GM20431 (cell line): ENCODE measurements around the gene WNT7A.

ENCODE experiments used
- in situ Hi-C: fragments of 300-500 bp; cut with MseI, MboI; formaldehyde crosslinking; loops from one replicate; pipeline ENCODE4 v1.15.0; 2020; ENCODE audit warnings: low sequenced_read_pairs; ENCODE audit not compliant: unreplicated experiment

Gene WNT7A

DNA sequence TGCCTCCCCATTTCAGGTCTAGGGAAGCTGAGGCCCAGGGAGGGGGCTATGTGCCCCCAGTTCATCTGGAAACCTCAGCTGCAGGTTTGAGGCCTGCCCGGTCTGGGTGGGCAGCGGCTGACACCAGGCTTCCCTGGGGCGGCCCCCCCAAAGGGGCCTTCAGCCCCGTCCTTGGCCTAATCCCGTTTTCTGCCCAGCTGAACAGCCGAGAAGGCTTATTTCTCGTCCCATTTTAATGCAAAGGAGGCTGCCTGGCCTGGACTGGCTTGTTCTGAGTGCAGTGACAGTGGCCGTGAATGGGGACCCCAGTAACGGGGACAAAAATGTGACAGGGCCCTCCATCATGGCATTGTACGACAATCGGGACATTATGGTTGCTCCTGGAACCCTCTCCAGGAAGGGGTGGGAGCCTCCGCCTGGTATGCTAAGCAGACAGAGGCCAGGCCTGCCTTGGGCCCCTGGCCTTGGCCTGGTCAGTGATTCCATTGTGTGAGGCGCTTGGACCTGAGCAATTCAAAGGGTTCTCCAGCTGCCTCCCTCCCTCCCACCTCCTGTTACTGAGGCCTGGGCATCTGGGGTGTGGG lies 93.9 kb downstream of the WNT7A start:
- in situ Hi-C loops = no loop called here

- in situ Hi-C loops = no loop called here
Observed at GRCh38 chr3:13785351-13785750, 94.5 kb downstream of the WNT7A start.

- in situ Hi-C loops = no loop called here
Observed at GRCh38 chr3:13783476-13783875, 96.4 kb downstream of the WNT7A start.

DNA sequence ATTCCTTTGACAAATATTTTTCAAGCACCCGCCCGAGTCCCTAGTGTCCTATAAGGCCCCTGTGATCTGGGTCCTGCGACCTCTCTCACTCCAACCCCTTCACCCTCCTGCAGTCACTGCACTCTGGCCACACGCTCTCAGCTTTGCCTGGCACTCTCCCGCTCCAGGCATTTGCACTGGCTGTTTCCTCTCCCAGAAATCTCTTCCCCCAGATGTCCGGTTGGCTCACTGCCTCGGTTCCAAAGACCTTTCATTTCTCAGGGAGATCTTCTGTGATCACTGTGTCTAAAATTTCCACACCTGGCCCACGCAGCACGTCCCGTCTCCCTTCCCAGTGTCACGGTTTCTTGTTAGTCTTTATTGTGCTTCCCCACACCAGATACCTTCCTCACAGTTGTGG lies 97.4 kb downstream of the WNT7A start:
- in situ Hi-C loops = no loop called here

DNA sequence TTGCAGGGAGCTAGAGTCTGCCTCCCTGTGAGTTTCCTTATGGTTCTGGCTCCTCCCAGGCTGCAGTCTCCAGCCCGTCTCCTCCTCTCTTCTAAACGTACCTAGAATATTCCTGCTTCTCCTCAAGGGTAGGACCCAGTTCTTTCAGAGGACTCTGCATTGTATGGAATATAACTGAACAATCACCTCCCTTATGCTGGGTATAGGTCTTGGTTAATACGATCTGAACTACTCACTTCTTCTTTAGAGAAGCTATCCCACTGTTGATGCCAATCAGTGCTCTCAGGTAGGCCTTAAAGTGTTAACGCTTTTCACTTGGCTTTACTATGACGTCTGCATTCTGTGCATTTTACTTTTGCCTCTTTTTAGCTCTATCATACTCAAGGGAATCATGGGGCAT lies 98.5 kb downstream of the WNT7A start:
- in situ Hi-C loops = no loop called here

GRCh38 chr3:13780432-13781176 lies 99.3 kb downstream of the WNT7A start:
- in situ Hi-C loops = no loop called here

DNA sequence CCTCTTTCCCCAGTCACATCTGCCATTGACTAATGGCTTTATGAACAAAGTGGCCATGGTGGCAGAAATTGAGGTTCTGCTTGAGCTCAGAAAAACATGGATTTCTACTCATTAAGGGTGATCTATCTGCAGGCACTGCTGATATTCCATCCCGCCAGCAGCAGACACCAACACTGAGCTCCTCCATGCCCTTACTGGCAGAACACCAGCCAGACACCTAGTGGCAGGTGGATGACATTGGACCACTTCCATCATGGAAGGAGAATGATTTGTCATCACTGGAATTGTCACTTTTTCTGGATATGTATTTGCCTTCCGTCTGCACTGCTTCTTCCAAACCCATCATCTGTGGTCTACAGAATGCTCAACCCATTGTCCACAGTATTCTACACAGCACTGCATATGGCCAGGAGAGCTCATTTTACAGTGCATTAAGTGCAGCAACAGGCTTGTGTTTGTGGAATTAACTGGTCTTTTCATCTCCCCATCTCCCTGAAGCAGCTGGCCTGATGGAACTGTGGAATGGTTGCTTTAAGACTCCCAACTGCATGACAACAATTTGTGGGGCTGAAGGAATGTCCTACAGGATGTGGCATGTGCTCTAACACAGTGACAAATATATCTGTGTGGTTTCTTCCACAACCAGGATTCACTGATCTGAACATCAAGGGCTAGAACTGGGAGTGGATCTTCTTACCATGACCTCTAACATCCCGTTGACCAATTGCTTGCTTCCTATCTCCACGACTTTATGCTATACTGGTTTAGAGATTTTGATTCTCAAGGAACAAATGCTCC lies 103.4 kb downstream of the WNT7A start:
- in situ Hi-C loops = no loop called here

DNA sequence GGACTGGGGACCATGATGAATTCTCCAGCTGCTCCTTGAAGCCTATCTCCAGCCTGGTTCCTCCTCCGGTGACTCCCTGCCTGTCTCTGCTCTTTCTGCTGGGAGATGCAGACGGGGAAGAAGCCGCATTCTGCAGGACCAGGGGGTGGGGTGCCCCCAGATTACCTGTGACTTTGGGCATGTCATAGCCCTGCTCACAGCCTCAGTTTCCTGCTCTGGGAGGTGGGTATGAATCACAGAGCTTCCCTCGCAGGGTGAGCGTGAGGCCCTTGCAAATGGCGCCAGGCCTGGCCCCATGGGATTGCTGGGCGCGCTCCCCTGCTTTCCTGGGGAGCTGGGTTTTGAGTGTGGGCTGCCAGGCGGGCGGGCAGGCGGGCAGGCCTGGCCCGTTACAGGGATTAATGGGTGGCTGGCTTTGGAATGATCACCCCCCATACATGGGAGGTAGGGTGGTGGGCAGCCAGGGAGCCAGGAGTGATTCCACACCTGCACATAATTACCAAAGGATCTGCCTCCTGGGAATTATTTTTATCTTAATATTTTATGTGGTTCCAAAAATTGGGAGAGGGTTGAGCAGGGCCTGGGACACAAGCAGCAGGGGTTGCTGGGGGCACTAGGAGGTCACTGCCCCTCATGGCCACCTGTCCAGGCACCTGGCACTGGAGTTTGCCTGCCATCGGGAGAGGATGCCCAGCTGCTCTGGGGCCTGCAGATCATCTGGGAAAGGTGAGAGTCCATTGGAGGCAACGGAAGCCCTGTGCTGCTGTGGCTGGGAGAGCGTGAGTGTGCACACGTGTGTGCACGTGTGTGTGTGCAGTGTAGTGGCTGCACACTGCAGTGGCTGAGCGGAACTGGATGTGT lies 106.8 kb downstream of the WNT7A start:
- in situ Hi-C loops = no loop called here

- in situ Hi-C loops = no loop called here
Observed at GRCh38 chr3:13772321-13772745, 107.5 kb downstream of the WNT7A start.

DNA sequence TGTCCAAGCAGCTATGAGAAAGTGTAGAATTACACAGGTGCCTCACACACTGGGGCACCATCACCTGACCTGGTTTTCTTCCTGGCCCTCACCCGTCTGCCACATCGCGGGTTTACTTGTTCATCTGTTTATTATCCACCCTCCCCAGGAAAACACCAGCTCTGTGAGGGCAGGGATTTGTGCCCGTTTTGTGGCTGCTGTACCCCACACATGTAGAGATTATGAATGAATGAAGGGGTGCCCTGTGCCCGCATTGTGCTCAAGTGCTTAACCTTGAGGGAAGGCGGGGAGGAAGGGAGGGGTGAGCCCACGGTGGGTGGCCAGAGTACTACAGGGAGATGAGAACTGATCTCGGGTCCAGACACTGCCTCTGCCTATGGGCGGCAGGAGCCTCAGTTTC lies 108.4 kb downstream of the WNT7A start:
- in situ Hi-C loops = no loop called here

DNA sequence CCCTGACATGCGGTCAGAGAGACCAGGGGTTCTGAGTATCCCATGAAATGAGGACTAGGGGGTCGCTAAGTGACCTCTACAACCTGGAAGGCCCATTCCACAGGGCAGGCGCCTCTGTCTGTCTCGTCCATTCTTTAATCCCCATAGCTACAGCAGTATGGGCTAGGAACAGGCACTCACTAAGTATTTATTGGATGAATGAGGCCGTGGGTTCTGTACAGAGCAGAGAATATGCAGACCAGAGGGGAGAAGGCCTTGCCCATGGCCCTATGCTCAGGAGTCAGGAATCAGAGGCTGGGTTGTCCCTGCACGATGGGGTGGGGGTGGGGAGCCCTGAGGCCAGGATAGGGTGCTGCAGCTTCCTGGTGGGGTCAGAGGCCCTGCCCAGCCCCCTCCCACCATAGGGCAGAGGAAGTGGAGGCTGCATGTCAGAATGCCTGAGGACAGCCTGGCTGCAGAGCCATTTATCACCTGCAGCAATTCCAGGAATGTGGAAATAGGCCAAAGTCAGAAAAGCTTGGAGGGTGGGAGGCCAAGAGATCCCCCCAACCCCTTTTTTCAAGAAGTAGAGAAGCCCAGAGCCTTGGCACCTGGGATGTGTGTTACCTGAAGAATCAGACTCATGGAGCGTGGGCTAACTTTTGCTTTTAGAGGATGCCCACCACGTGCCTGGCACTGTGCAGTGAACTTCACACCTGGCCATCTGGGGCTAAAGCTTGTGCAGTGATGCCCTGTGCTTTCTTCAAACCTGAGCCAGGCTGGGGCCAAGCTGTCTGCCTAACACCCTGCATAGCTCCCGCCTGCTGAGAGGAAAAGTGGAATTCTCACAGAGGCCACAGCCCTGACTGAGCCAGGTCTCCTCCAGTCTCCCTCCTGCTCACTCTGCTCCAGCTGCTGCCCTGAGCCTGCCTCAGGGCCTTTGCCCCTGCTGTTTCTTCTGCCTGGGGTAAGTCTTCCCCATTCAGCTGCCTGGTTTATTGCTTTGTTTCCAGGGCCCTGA lies 109.4 kb downstream of the WNT7A start:
- in situ Hi-C loops = no loop called here

DNA sequence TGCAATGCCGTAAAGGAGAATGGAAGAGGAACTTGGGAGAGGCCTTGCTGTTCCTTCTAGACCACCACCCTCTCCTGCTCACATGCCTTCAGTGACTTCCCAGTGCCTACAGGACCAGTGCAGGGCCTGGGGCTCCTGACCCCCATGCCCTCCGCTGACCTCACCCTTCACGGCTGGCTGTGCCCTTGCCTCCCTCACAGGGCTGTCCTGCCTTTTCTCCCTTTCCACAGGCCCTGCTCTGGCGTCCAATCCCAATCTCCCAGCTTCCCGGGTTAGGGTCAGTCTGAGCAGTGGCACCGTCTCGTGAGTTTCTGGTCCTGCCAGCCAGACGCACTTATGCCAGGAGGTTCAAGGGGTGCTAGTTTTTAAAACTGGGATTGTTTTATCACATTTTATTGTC lies 110.4 kb downstream of the WNT7A start:
- in situ Hi-C loops = no loop called here

DNA sequence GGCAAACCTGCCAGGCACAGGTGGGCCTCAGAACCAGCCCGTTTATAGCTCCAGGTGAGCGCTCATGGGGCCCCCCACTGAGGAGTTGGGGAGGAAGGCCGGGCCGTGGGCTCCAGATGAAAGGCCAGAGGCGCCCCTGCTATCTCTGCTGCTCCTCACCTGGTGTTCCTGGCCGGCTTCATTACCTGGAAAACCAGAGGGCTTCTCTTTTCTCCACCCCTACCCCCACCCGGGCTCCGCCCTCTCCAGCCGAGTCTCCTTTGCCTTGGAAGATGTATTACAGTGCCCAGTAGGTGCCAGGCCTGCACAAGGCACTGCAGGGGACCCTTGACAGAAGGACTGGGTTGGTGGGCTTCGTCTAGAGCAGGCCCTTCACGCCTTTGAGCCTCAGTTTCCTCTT lies 111.4 kb downstream of the WNT7A start:
- in situ Hi-C loops = no loop called here

- in situ Hi-C loops = no loop called here
Observed at GRCh38 chr3:13767896-13768295, 112.0 kb downstream of the WNT7A start.

- in situ Hi-C loops = no loop called here
Observed at GRCh38 chr3:13767030-13767429, 112.8 kb downstream of the WNT7A start.
